HEK293T (cell line): ENCODE measurements around the gene CIROP.

Experiments used
- CTCF ChIA-PET: fragments of 350-600 bp; formaldehyde crosslinking; extraction: SDS; loops from one replicate; lab custom pipeline; 2021; ENCODE audit warnings: antibody characterized with exemption, inconsistent platforms; lab: Yijun Ruan, JAX
- POLR2A ChIA-PET: fragments of 350-600 bp; formaldehyde crosslinking; extraction: SDS; loops from one replicate; lab custom pipeline; 2020; ENCODE audit warnings: antibody characterized with exemption, inconsistent platforms; lab: Yijun Ruan, JAX
- DNase-seq: peaks from one replicate; pipeline ENCODE4 v3.0.0; 2012; ENCODE audit warnings: mixed read lengths; ENCODE audit errors: extremely low spot score
- ARNT ChIP-seq: fragments of 450-650 bp; IDR thresholded peaks from 2 replicates; pipeline ENCODE4 v1.6.1; 2017; ENCODE audit warnings: mild to moderate bottlenecking
- BHLHE40 ChIP-seq: fragments of 450-650 bp; IDR thresholded peaks from 2 replicates; pipeline ENCODE4 v1.6.1; 2016; ENCODE audit warnings: mild to moderate bottlenecking, moderate library complexity, borderline replicate concordance
- CTBP1 ChIP-seq: fragments of 450-650 bp; IDR thresholded peaks from 2 replicates; pipeline ENCODE4 v1.6.1; 2016; ENCODE audit warnings: borderline replicate concordance
- ELF4 ChIP-seq: fragments of 450-650 bp; IDR thresholded peaks from 2 replicates; pipeline ENCODE4 v1.6.1; 2017; ENCODE audit warnings: antibody characterized with exemption
- FOXA1 ChIP-seq: fragments of 450-650 bp; IDR thresholded peaks from 2 replicates; pipeline ENCODE4 v1.6.1; 2016; ENCODE audit warnings: mild to moderate bottlenecking
- FOXK2 ChIP-seq: fragments of 450-650 bp; IDR thresholded peaks from 2 replicates; pipeline ENCODE4 v1.6.1; 2016; ENCODE audit warnings: mild to moderate bottlenecking
- FOXM1 ChIP-seq: fragments of 450-650 bp; IDR thresholded peaks from 2 replicates; pipeline ENCODE4 v1.6.1; 2017; ENCODE audit warnings: mild to moderate bottlenecking, borderline replicate concordance
- HDGF ChIP-seq: fragments of 450-650 bp; IDR thresholded peaks from 2 replicates; pipeline ENCODE4 v1.6.1; 2017; ENCODE audit warnings: antibody characterized with exemption, borderline replicate concordance
- L3MBTL2 ChIP-seq: fragments of 450-650 bp; conservative IDR thresholded peaks from 2 replicates; pipeline ENCODE4 v1.6.1; 2016; ENCODE audit warnings: mild to moderate bottlenecking
- LEF1 ChIP-seq: fragments of 450-650 bp; IDR thresholded peaks from 2 replicates; pipeline ENCODE4 v1.6.1; 2017; ENCODE audit warnings: mild to moderate bottlenecking, borderline replicate concordance
- NFRKB ChIP-seq: fragments of 450-650 bp; IDR thresholded peaks from 2 replicates; pipeline ENCODE4 v1.6.1; 2016; ENCODE audit warnings: mild to moderate bottlenecking, moderate library complexity
- PKNOX1 ChIP-seq: fragments of 450-650 bp; IDR thresholded peaks from 2 replicates; pipeline ENCODE4 v1.6.1; 2016
- SP1 ChIP-seq: fragments of 450-650 bp; IDR thresholded peaks from 2 replicates; pipeline ENCODE4 v1.6.1; 2017
- SUZ12 ChIP-seq: fragments of 450-650 bp; IDR thresholded peaks from 2 replicates; pipeline ENCODE4 v1.6.1; 2016; ENCODE audit warnings: mild to moderate bottlenecking
- TARDBP ChIP-seq: fragments of 450-650 bp; IDR thresholded peaks from 2 replicates; pipeline ENCODE4 v1.6.1; 2016
- ZNF384 ChIP-seq: fragments of 450-650 bp; IDR thresholded peaks from 2 replicates; pipeline ENCODE4 v1.6.1; 2016

Gene CIROP

GRCh38 chr14:23119363-23120327 lies 14.9 kb upstream of the CIROP start:
- DNase-seq, result no peak
- ChIA-PET POLR2A (interaction anchor here (0.9 to 2.6 kb wide), 2 partner anchors 24 to 68 kb away, joined by 10 to 14 read pairs; partner anchors contain the start of genes ACIN1 and C14orf119), CTCF (interaction anchor here (0.5 to 4.3 kb wide), 7 partner anchors 49 to 236 kb away, joined by 3 to 145 read pairs (median 5); partner anchors contain the start of gene SLC7A8)
- TF ChIP-seq HDGF (no peak), FOXK2 (no peak), CTBP1 (no peak), FOXM1 (no peak), FOXA1 (no peak), ZNF384 (no peak), BHLHE40 (no peak), TARDBP (no peak), LEF1 (no peak), PKNOX1 (no peak), SUZ12 (no peak)

- TF ChIP-seq BHLHE40, result no peak
- no peak for TF ChIP-seq SP1
- TF ChIP-seq TARDBP, result no peak
- TF ChIP-seq SUZ12, result no peak
- no peak for TF ChIP-seq FOXA1
- no peak for TF ChIP-seq FOXM1
- no peak for TF ChIP-seq L3MBTL2
- TF ChIP-seq NFRKB, result no peak
- TF ChIP-seq HDGF, result no peak
- POLR2A ChIA-PET, result no interaction called here
- no peak for DNase-seq
- CTCF ChIA-PET, result interaction anchor here (0.5 to 4.3 kb wide), 3 partner anchors 69 to 235 kb away, joined by 3 to 145 read pairs (median 5); partner anchors contain the start of gene SLC7A8
These were observed 13.9 kb upstream of the CIROP start, which contains the start of gene CEBPE for GRCh38 chr14:23118506-23119362. TSS of gene CEBPE (minus strand) at chr14:23119255. CDS start at chr14:23119091, 164 bp downstream.

- no peak for DNase-seq
- CTCF ChIA-PET, result interaction anchor here (1.2 kb wide), 1 partner anchor 49 kb away, joined by 3 read pairs; no protein-coding TSS in a partner anchor
- TF ChIP-seq FOXM1 (no peak), ARNT (no peak), NFRKB (no peak), TARDBP (no peak), FOXA1 (no peak), HDGF (no peak), L3MBTL2 (no peak), CTBP1 (no peak), PKNOX1 (no peak), ELF4 (no peak), LEF1 (no peak), BHLHE40 (no peak), FOXK2 (no peak)
- POLR2A ChIA-PET, result no interaction called here
These were observed 12.7 kb upstream of the CIROP start for GRCh38 chr14:23117371-23118020.

- POLR2A ChIA-PET, result no interaction called here
- CTCF ChIA-PET, result interaction anchor here (0.6 to 1.2 kb wide), 2 partner anchors 20 to 47 kb away, joined by 3 read pairs; no protein-coding TSS in a partner anchor
- TF ChIP-seq PKNOX1 (no peak), FOXA1 (no peak), NFRKB (no peak)
- DNase-seq, result no peak
These were observed 11.1 kb upstream of the CIROP start for GRCh38 chr14:23115918-23116317.

- no peak for DNase-seq
- TF ChIP-seq FOXK2 (no peak), HDGF (no peak), ELF4 (no peak), PKNOX1 (no peak), SP1 (no peak), FOXM1 (no peak), ZNF384 (no peak)
- POLR2A ChIA-PET, result interaction anchor here (4.0 kb wide), 1 partner anchor 20 kb away, joined by 20 read pairs; the partner anchor contains the start of genes ACIN1 and C14orf119
- CTCF ChIA-PET, result interaction anchor here (0.6 kb wide), 1 partner anchor 19 kb away, joined by 3 read pairs; no protein-coding TSS in a partner anchor
These were observed 10.4 kb upstream of the CIROP start for GRCh38 chr14:23115039-23115731.
